UCSD-AML1 (cell line): ENCODE results near the gene FOXJ3.

ENCODE experiments used
- DNase-seq: peaks from one replicate; lab custom pipeline; 2025; ENCODE audit not compliant: unreplicated experiment; lab: John Stamatoyannopoulos, UW

FOXJ3 gene

GRCh38 chr1:42335050-42335808 is at the start of gene FOXJ3:
TSS of gene FOXJ3 (minus strand) at chr1:42335235. CDS start at chr1:42311093, 24,142 bp downstream.
- peak; percentile 95 for DNase-seq

DNA sequence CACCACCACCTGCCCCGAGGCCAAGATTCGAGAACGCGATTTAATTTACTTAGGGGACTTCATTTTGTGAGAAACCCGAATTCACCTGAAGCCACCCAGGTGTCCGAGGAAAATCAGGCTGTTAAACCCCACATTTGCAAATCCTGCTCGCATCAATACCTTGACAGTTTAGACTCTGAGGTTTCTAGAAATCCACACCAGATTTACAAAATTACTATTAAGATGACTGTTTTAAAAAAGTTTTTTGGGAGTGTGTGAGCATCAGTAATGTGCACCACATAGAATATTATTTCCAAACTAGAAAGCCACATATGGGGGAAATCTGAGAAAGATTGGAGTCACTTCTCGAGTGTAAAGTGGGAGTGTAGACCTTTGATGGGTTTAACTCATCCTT is 46.2 kb upstream of the FOXJ3 start:
- no peak for DNase-seq

GRCh38 chr1:42380586-42381279 is 45.7 kb upstream of the FOXJ3 start, which contains the start of gene RIMKLA:
TSS of gene RIMKLA (plus strand) at chr1:42380792. CDS start at chr1:42380935, 143 bp downstream.
- DNase-seq: peak; percentile 49

DNA sequence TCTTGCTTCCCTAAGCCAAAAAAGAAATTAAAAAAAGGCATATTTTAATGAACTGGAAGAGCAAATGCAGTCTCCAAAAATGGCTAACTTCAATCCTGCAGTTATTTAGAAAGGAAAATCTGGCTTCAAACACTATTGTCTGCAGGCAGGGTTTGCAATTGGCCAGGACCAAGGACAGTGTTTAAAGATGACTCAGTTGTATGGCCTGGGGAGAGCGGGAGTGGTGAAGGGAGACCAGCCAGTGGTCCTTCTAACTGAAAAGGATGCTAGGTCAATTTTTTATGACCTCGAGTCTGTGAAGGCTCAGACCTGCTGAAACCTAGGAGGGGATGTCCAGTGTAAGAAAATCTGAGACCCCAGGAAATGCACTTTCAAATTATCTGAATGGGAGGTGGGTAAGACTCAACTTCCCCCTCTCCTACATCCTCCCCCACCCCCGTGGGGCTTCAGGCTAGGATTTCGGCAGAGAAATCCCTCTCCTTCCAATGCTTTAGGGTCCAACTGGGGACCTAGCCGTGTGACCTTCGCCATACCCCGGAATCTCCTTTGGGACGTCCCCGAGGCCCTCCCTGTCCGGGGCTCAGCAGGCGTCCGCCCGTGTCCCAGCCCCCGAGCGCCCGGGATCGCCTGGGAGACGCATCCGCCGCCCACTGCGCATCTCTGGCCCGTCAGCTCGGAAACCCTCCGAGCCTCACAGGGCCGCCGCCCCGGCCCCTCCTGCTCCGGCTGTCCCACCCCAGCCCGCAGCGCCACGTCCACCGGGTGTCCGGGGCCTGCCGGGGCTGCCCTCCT is 45.0 kb upstream of the FOXJ3 start:
- DNase-seq: no peak

GRCh38 chr1:42372796-42373195 is 37.8 kb upstream of the FOXJ3 start:
- no peak for DNase-seq

- DNase-seq: no peak
Observed at GRCh38 chr1:42370876-42371549, 36.0 kb upstream of the FOXJ3 start.

GRCh38 chr1:42369471-42369870 is 34.4 kb upstream of the FOXJ3 start:
- no peak for DNase-seq

DNA sequence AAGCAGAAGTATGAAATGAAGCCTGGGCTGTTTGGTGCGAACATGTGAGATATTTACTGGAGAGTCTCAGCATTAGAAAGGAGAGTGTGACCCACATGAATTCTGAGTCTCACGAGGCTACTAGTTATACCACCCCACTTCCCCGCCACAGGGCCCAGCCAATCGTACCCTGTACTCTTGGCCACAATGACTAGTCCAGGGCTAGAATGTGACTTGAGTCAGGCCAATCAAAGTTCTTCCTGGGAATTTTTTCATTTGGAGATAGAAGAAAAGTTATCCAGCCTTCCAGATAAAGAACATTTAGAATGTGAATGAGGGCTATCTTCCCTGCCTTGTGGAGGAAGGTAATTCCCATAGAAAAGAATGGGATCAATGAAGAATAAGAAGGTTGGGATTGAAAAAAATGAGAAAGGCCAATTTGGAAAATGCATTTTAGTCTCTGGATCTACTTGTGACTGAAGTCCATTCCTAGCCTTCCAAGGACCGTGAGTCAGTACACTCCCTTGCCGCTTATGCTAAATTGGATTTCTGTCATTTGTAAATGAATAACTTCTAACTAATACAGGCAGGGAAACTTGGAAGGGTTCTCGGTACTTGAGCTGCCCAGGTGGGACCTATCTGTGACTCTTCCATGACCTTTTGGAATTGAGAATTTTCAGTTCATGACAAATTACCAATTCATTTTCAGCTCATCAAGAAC is 33.2 kb upstream of the FOXJ3 start:
- no peak for DNase-seq

DNA sequence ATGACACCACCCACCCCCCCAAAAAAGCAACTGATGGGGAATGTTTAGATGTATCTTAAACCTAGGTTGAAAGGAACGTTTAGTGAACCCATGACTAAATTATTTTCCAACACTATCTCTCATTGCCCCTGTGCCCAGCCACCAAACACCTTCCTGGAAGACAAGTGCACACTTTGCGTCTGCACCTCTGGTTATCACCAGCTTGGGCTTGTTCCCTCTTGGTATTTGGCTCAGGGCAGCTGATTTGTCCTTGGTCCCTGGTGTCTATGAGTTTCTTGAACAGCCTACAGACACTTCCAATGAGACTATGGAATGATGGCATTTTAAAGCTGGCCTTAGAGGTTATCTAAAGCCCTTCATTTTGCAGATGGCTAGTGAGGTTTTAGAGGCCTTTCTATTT is 30.1 kb upstream of the FOXJ3 start:
- no peak for DNase-seq

- no peak for DNase-seq
Observed at GRCh38 chr1:42364542-42364941, 29.5 kb upstream of the FOXJ3 start.

DNA sequence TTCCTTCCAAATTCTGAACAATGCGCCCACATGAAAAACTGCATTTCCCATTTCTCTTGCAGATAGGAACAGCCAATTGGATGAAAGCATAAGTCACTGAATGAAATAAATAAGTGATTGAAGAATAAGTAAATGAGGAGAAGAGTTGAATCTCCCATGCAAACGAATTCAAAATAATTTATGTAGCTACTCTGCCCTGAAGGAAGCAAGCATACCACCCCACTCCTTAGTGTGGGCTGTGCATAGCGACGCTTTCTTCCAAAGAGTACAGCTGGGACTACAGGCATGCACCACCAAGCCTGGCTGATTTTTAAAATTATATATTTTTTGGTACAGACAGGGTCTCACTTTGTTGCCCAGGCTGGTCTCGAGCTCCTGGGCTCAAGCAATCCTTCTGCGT is 29.1 kb upstream of the FOXJ3 start:
- DNase-seq: no peak

GRCh38 chr1:42359466-42359865 is 24.4 kb upstream of the FOXJ3 start:
- DNase-seq: no peak

- DNase-seq: no peak
Observed at GRCh38 chr1:42358791-42359190, 23.8 kb upstream of the FOXJ3 start.

DNA sequence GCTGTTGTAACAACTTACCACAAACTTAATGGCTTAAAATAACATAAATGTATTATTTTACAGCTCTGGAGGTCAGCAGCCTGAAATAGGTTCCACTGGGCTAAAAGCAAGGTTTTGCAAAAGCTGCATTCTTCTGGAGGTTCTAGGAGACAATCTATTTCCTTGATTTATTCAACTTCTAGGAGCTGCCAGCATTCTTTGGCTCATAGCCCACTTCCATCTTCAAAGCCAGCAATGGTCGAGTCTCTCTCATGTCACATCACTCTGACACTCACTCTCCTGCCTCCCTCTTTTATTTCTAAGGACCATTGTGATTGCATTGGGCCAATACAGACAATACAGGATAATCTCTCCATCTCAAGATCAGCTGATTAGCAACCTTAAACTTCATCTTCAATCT is 15.1 kb upstream of the FOXJ3 start:
- no peak for DNase-seq

DNA sequence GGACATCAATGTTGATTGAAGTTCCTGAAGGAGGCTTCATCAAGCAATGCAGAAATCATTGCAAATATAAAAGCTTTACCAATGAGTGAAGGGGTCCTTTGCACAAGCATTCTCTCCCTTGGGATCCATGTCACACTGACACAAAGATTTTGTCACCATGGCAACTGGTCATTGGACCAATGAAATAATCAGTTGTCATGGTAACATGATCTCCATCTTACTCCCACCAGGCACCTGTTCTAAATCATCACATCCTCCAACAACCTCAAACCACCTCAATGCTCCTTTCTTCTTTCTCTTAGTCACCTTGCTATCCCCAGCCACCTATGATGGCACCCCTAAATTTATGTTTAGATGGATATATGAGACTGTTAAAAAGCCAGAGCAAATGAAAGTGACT is 13.5 kb upstream of the FOXJ3 start:
- no peak for DNase-seq

GRCh38 chr1:42343049-42343448 is 8.0 kb upstream of the FOXJ3 start:
- DNase-seq: no peak

DNA sequence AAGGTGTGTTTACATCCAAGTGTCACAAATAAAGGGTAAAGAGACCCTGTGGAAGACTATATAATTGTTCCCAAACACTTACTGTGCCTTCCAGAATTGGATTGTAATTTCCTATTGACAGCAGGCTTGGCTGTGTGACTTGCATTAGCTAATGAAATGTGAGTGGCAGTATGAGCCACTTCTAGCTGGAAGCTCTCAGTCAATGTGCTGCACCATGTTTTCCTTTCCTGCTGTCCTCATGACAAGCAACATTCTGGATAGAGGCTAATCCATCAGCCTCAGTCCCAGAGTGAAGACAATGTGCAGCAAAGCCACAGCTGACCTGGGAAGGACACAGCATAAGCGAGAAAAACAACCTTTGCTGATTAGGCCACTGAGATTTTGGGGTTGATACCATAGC is 5.9 kb upstream of the FOXJ3 start:
- no peak for DNase-seq

DNA sequence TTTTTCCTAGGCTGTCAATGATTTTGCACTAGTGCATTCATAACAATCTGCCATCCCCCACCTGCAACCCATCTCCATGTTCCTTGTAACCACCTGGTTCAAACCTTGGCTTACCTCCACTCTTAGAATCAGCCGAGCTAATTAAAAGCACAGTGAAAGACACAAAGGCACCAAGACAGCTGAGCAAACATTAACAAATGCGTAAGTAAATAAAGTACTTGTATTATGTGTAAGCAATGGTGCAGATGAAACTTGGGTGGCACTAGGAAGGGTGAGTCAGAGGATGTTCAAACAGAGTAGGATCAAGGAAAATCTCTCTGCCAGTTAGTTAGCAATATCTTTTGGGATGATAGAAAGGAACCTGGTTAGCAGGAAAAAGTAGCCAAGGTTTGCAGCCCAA is 5.1 kb upstream of the FOXJ3 start:
- DNase-seq: no peak

GRCh38 chr1:42336978-42337377 is 1.9 kb upstream of the FOXJ3 start:
- no peak for DNase-seq

GRCh38 chr1:42335809-42336518 is 929 bp upstream of the FOXJ3 start:
- no peak for DNase-seq
